GM12801 (cell line): ENCODE results near the gene ERP44.

ENCODE experiments used
- CTCF ChIP-seq: IDR thresholded peaks from one replicate; pipeline ENCODE4 v1.5.1; 2011; ENCODE audit warnings: control low read depth; ENCODE audit not compliant: insufficient read length; ENCODE audit errors: extremely low read depth

The ERP44 gene

GRCh38 chr9:100098887-100099721, at the start of gene ERP44, which contains the start of gene INVS:
Gene ERP44, minus strand, starts transcription at chr9:100099000. Its CDS starts 160 bp downstream, at chr9:100098840.
Gene INVS, plus strand, starts transcription at chr9:100099243. Its CDS starts 5,279 bp downstream, at chr9:100104522.
- TF ChIP-seq CTCF: no peak

GRCh38 chr9:100134731-100135130, 35.9 kb upstream of the ERP44 start:
- no peak for TF ChIP-seq CTCF

- no peak for TF ChIP-seq CTCF
Measured at GRCh38 chr9:100131875-100132430, 33.2 kb upstream of the ERP44 start.

GRCh38 chr9:100131216-100131615, 32.4 kb upstream of the ERP44 start:
- TF ChIP-seq CTCF: no peak

- TF ChIP-seq CTCF: no peak
Measured at GRCh38 chr9:100129772-100130171, 31.0 kb upstream of the ERP44 start.

- no peak for TF ChIP-seq CTCF
Measured at GRCh38 chr9:100126423-100126822, 27.6 kb upstream of the ERP44 start.

GRCh38 chr9:100125910-100126309, 27.1 kb upstream of the ERP44 start:
- TF ChIP-seq CTCF: no peak
